ENCODE measurements around the gene ADAMTS7. TPM values are rescaled to one million over a fixed set of nuclear protein-coding genes. Genes with fewer than 3 reads are reported as not detected.
"Not testable (repeated sequence)": the region's sequence is repeated elsewhere in the genome, so short reads cannot be mapped to it uniquely, and the experiment has no call there.

ADAMTS7 gene
- polyA plus RNA-seq, 4 donors: 21.6 to 35.1 (median 23.4) TPM

DNA sequence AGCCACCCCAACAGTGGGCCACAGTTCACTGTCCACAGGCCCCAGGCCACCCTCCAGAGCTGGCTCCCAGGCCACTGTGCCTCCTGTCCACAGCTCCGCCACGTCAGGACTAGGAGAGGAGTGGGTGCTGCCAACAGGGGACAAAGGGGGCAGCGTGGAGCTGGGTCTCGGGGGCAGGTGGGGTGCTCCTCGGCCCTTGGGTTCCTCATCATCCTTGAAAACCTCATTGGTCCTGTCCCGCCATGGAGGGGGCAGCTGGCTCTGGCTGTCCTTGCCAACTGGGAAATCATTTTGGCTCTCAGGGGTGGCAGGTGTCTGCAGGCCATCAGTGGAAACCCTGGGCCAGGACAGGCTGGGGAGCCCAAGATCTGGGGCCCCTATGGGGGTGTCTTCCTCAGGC is 45.2 kb downstream of the ADAMTS7 start:
- DNase-seq (ENCODE audit: low read depth in 4 of 4, low spot score in 3 of 4): no peak

DNA sequence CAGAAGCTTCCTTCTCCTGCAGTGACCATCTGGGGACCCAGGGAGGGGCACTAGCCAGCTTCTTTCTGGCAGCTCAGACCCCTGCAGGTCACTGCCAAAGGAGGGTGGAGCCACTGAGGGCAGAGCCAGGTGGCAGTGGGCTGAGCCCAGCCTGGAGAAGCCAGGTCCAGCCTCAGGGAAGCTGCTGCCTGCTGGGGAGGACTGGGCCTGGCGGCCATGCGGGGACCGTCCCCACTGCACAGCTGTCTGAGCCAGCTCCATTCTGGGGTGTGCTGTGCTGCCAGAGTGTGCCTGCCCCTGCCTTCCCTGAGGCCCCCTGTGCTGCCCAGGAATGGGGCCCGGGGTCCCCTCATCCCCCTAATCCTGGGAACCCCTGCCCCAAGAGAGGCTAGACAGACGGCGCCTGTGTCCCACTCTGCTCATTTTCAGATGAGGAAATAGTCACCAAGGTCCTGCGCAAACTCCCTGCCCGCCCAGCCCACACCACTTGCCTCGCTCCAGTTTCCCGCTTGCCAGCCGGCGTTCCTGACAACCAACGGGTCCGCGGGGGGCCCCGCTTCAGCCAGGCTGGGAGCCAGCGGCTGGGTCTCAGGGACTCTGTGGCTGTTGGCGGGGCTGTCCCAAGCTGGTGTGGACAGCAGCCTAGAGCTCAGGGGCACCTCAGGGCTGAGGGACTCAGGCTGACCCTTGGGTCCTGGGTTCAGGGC is 46.0 kb downstream of the ADAMTS7 start:
- not testable (repeated sequence) for DNase-seq (ENCODE audit: low read depth in 4 of 4, low spot score in 3 of 4)

DNA sequence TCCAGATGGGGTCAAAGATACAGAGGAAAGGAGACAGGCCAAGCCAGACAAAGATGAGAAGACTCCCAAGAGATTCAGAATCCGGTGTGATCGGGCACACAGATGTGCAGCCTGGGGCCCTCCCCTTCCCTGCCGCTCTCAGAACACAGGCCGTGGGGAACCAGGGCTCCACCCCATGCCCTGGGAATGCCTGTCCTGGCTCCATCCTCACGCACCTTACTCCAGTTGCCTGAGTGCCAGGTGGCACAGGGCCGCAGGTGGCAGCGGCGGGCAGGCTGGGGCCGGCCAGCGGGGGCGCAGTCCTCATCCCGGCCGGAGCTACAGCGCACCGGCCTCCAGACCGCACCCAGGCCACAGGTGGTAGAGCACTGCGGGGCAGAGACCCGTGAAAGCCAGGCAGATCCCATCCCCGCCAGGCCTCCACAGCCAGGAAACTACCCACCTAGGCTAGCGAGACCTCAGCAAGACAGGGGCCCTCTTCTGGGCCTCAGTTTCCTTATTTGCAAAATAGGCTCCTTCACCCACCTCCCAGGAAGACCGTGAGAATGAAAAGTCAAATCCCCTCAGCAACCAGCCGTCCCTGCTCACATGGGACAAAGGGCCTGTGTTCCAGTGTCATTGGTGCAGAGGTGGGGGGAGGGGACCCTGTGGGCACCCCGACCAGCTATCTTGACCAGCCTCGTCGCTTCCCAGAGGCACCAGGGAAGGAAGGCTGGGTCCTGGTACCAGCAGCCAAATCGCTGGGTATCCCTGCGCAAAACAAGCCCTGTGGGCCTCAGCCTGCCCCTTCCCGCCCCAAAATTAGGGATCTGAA is 46.7 kb downstream of the ADAMTS7 start:
- DNase-seq (ENCODE audit: low read depth in 4 of 4, low spot score in 3 of 4): not testable (repeated sequence)

DNA sequence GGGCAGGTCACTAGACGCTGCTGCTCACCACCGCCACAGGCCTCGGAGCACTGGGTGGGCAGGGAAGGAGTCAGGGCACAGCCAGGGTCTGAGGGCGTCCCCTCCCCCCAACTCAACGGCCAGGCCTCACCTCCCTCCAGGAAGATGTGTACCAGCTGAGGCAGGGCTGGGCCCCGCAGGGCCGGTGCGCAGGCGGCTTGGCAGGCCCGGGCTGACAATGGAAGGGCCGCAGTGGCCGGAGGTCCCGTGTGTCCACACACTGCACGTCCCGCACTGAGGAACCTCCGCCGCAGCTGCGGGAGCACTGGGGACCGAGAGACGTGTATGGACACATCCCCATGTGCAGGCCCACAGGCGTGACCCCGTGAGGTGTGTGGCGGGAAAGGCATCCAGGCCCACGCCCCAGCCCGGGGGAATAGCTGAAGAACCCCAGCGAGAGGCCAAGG is 47.4 kb downstream of the ADAMTS7 start:
- DNase-seq (ENCODE audit: low read depth in 4 of 4, low spot score in 3 of 4): no peak

GRCh38 chr15:78762985-78763795 is 48.1 kb downstream of the ADAMTS7 start:
- DNase-seq (ENCODE audit: low read depth in 4 of 4, low spot score in 3 of 4): no peak

GRCh38 chr15:78762386-78762961 is 48.8 kb downstream of the ADAMTS7 start:
- DNase-seq (ENCODE audit: low read depth in 4 of 4, low spot score in 3 of 4): not testable (repeated sequence)

- no peak for DNase-seq (ENCODE audit: low read depth in 4 of 4, low spot score in 3 of 4)
Observed at GRCh38 chr15:78761891-78762385, 49.3 kb downstream of the ADAMTS7 start.

DNA sequence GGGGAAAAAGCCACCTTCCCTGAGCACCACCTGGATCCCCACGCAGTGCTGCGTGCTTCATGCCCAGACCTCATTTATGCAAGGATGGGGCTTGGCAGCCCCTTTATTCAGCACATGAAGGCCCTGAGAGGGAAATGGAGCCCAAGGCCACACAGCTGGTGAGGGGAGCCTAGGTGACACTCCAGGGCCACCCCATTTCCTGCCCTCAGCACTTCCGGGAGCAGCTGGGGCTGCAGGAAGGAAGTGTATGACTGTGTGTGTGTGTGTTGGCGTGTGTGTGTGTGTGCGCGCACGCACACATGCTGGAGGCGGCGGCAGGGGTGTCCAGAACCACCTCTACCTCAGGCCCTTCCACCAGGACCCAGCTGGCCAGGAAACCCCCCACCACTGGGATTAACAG is 49.8 kb downstream of the ADAMTS7 start:
- not testable (repeated sequence) for DNase-seq (ENCODE audit: low read depth in 4 of 4, low spot score in 3 of 4)

DNA sequence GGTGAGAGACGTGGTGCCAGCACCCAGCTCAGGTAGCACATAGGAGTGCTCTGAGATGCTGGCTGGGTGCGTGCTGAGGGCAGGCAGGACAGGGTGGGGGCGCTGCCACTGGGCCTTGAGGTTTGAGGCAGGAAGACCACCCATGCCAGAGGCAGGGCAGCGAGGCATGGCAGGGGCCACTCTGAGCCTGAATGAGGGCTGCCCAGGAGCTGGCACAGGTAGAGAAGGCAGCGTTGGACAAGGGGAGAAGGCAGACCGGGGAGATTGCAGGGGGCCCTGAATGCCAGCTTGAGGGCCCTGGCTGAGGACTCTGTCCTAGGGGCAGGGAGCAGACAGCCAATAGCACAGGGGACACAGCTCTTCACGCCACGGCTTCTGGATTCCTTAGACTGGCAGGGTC is 50.2 kb downstream of the ADAMTS7 start:
- no peak for DNase-seq (ENCODE audit: low read depth in 4 of 4, low spot score in 3 of 4)

DNA sequence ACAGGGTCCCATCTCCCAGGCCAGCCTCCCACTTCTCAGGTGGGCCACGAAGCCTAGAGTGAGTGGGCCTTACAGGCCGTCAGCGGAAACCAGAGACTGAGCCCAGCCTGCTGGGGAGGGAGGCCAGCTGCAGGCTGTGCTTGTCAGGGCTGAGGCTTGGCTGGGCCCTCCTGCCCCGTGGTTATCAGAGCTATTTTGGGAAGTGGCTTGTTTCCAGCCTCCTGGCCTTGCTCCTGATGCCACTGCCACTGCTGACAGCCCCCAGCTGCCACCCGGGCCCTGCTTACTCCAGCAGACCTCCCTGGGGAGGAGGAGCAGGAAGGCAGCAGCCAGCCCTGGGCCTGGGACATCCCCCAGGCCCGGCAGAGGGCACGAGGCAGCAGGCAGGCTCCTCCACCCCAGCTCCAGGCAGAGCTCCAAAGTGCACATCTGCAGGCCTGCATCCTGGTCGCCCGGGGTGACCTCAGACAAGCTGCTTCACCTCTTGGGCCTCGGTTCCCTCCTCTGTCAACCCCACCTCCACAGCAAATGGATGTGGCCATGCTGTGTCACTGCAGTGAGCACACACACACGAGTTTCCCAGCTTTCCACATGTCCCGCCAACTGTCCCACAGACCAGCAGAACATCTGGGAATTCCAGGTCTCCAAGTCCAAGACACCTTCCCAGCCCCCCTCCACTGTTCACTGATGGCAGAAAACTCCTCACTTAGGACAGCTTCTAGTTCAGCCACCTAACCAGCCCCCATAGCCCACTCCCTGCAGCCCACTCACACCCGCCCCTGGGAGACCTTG is 51.0 kb downstream of the ADAMTS7 start:
- DNase-seq (ENCODE audit: low read depth in 4 of 4, low spot score in 3 of 4): not testable (repeated sequence)

DNA sequence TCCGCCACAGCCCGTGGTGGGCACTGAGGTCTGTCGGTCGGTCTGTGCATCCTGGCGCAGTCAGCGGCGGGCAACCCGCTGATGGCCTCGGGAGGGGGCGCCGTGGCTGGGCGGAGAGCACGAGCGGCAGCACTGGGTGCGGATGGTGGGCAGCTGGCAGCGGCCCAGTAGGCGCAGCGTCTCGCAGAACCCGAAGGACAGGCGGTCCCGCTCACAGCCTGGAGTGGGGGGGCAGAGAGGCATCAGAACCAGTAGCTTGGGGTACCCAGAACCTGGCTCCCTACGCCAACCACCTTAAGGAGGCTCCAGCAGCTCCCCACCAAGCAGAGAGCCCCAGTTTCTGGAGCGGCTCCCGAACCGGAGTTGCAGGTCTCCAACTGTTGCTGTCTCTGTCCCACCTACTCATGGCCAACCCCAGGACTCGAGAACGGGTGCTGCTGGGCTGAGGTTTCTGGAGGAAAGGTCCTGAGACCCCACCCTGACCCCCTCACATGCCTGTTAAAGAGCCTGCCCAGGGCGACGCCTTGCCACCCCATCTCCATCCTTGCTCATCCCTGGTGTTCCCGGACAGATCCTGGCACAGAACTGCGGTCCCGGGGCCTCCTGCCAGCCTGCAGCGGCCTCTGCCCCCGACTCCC is 51.8 kb downstream of the ADAMTS7 start:
- DNase-seq (ENCODE audit: low read depth in 4 of 4, low spot score in 3 of 4): not testable (repeated sequence)

GRCh38 chr15:78758486-78759200 is 52.6 kb downstream of the ADAMTS7 start:
- not testable (repeated sequence) for DNase-seq (ENCODE audit: low read depth in 4 of 4, low spot score in 3 of 4)

- not testable (repeated sequence) for DNase-seq (ENCODE audit: low read depth in 4 of 4, low spot score in 3 of 4)
Observed at GRCh38 chr15:78758084-78758483, 53.2 kb downstream of the ADAMTS7 start.

DNA sequence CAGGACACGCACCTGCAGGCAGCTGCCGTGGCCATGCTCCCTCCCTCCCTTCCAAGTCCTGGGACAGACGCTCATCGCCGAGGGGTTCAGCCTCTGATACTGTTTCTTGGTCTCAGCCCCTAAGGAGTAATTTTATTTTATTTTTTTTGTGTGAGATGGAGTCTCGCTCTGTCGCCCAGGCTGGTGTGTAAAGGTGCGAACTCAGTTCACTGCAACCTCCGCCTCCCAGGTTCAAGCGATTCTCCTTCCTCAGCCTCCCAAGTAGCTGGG is 53.7 kb downstream of the ADAMTS7 start:
- no peak for DNase-seq (ENCODE audit: low read depth in 4 of 4, low spot score in 3 of 4)

DNA sequence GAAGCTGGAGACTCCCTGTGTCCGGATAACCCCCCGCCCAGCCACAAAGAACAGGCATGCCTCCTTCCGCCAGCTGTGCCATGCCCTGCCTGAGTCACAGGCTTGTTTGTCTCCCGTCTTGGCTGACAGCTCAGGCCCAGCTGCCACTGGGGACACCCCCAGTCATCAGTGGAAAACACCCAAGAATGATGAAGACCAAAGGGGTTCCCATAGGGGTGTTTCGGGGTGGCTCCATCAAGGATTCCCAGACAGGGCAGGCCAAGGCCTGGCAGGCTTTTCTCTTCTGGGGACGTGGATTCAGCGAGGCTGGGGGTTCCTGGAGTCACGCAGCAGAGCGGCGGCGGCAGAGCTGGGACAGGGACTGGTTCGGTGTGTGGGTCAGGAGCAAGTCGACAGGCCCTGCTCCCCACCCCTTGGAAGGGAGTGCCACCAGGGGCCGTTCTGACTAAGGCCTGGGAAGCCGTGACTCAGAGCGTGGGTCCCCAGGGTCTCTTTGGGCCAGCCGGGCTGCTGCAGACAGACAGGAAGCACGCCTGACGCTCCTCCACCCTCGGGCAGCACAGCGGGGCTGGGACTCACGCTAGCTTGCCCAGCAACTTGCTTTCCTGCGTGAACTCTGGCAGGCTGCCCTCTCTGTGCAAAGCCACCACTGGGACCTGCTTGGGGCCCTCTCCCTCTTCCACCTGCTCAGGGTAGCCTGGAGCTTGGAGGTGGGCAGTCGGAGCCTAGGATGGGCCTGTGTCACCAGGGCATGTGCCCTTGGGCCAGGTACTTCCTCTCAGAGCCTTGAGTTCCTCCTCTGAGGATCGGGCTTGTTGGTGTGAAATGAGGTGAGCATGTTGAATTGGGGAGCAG is 54.3 kb downstream of the ADAMTS7 start:
- not testable (repeated sequence) for DNase-seq (ENCODE audit: low read depth in 4 of 4, low spot score in 3 of 4)

DNA sequence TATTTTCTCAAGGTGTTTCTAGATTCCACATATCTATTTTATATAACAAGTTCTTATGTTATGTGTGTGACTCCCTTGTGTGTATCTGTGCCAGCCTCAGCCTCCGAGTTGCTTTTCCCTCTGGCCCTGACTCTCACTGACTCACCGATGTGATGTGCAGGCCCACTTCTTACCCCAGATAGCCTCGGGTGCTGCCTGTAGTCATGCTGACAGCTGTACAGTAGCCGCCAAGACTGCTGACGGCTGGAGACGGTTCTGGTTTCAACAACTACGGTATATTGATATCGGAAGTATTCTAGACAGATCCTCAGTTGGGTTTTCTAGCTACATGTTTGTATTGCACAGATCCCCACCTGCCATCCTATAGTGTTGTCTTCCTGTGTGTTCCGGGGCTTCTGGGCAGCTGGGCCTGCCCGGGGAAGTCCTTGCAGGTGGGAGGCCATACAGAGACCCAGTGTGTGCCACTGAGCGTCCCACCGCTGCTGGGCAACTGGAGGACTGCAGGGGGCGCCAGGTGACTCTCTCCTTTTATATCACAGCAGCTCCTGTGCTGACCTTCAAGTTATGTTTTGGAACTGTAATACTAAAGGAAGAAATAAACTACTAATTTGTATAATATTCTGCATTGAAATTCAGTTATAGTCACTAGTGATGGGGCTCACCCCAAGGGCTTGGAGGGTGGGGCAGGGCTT is 55.2 kb downstream of the ADAMTS7 start:
- DNase-seq (ENCODE audit: low read depth in 4 of 4, low spot score in 3 of 4): not testable (repeated sequence)

DNA sequence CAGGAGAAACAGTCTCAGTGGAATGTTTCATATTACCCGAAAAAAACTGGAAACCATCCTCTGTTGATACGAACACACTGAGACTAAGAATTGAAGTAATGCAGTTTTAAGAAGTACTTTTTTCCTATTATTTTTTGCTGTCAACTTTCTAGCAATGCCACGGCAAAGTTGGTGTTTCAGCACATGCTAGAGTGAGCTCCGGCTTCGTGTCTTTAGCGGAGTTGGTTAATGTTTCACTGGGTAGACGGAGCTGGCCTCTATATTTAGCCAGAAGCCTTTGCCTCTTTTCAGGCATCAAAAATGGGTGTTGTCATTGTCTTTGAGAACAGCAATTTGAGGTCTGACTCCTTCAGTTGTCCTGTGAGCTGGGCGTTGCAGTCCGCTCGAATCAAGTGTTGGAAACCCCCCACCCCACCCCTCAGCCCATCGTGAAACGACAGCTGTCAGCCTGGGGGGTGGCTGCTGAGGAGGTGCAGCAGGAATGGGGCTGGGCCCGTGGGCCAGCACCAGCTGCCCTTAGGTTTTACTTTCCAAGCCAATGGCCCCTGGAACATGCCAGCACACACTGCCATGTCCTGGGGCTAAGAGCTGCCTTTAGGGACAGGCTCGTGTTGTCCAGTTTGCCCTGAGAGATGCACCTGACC is 56.5 kb downstream of the ADAMTS7 start:
- DNase-seq (ENCODE audit: low read depth in 4 of 4, low spot score in 3 of 4): peak in 1 of 4 donors; percentile 17

Data from right renal pelvis (tissue), 4 donors.